ENCODE results near the gene FOSB. TPM values are rescaled to one million over a fixed set of nuclear protein-coding genes. Genes with fewer than 3 reads are reported as not detected.

The FOSB gene
- total and polyA plus RNA-seq, 9 of the 15 experiments (the other 6 are each of a cell fraction or from before 2014, with no cell fraction given), result 0.11 to 2.7 (median 0.73) TPM

DNA sequence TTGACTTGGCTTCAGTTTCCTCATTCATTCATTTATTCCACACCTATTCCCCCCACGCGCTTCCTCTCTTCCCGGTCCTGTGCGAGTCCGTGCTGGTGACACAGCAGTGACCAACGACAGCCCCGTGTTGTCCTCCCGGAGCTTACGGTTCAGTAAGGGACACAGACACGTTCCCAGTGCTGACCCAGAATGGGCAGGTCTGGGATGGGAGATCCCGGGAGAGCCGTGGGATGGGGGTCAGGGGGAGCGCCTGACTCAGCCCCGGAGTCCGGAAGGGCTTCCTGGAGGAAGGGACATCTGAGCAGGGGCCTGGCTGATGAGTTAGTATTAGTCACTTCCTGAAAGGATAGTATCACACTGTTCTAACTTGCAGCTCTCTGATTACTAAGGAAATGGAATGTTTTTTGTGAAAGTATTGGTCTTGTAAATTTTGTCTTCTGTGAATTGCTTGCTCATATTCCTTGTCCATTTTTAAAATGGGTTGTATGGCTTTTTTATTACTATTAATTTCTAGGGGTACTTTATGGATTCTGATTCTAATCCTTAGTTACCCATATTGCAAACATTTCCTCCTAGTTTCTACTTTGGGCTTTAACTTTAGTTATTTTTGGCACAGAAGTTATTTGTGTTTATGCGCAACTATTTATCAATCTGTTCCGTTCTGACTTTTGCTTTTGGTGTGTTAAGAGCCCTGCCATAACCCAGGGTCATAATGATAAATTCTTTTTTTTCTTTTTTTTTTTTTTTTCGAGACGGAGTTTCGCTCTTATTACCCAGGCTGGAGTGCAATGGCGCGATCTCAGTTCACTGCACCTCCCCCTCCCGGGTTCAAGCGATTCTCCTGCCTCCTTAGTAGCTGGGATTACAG is 43.4 kb upstream of the FOSB start (continued):
- no peak for TF ChIP-seq ZNF551 (CRISPR knock-in tag; IDR thresholded peaks at IDR 0.05)
- no peak for TF ChIP-seq U2AF1 (optimal IDR thresholded peaks at IDR 0.05; ENCODE audit: low read depth, low read length)
- peak; percentile 12 for TF ChIP-seq HDAC3 (IDR thresholded peaks at IDR 0.05; ENCODE audit: borderline replicate concordance, partially characterized antibody)
- TF ChIP-seq NELFE (IDR thresholded peaks at IDR 0.05; ENCODE audit: insufficient read depth, insufficient read length), result no peak
- no peak for TF ChIP-seq ZNF586 (CRISPR knock-in tag; conservative IDR thresholded peaks at IDR 0.05)
- no peak for TF ChIP-seq ZBTB17 (CRISPR knock-in tag; IDR thresholded peaks at IDR 0.05)
- peak; percentile 65; the same call in 1 of the 2 replicates for TF ChIP-seq ARID3A (IDR thresholded peaks at IDR 0.05; ENCODE audit: borderline replicate concordance, low read depth, low read length)
- TF ChIP-seq ATF3 (IDR thresholded peaks at IDR 0.05), result peak; percentile 92
- TF ChIP-seq ATF3 (CRISPR knock-in tag; conservative IDR thresholded peaks at IDR 0.05), result no peak
- no peak; the same call in 1 of the 2 replicates for TF ChIP-seq ZNF584 (CRISPR knock-in tag; IDR thresholded peaks at IDR 0.05; ENCODE audit: low read depth)
- no peak for TF ChIP-seq DDX20 (tag; IDR thresholded peaks at IDR 0.05; ENCODE audit: low read depth)
- TF ChIP-seq XRCC5 (IDR thresholded peaks at IDR 0.05; ENCODE audit: low read depth, low read length), result peak; percentile 73
- no peak; the same call in 1 of the 2 replicates for TF ChIP-seq ZNF589 (CRISPR knock-in tag; IDR thresholded peaks at IDR 0.05; ENCODE audit: low read depth)
- TF ChIP-seq MYBL2 (IDR thresholded peaks at IDR 0.05; ENCODE audit: low read depth), result no peak; the same call in 1 of the 2 replicates
- no peak for TF ChIP-seq MYBL2 (CRISPR knock-in tag; IDR thresholded peaks at IDR 0.05; ENCODE audit: borderline replicate concordance)
- TF ChIP-seq NFIC (IDR thresholded peaks at IDR 0.05), result no peak
- peak; percentile 57 for TF ChIP-seq NEUROD1 (IDR thresholded peaks at IDR 0.05; ENCODE audit: borderline replicate concordance, low read depth, low read length, partially characterized antibody)
- no peak for TF ChIP-seq SAFB (IDR thresholded peaks at IDR 0.05; ENCODE audit: borderline replicate concordance, low read depth, low read length)
- peak; percentile 100 for TF ChIP-seq ZFP36 (IDR thresholded peaks at IDR 0.05; ENCODE audit: low read depth, low read length, partially characterized antibody)
- TF ChIP-seq PKNOX1 (IDR thresholded peaks at IDR 0.05), result no peak
- TF ChIP-seq POLR2AphosphoS2 (IDR thresholded peaks at IDR 0.05; ENCODE audit: low read length), result no peak
- TF ChIP-seq ATF6 (CRISPR knock-in tag; IDR thresholded peaks at IDR 0.05), result no peak
